ENCODE data around the gene BBX.

GRCh38 chr3:107775974-107776373 lies 253.2 kb downstream of the BBX start:
- TF ChIP-seq CTCF (conservative IDR thresholded peaks at IDR 0.05; ENCODE audit: low read depth, low read length) (no peak), EZH2 (IDR thresholded peaks at IDR 0.05; ENCODE audit: low read length, unreplicated experiment) (no peak), EZH2phosphoT487 (IDR thresholded peaks at IDR 0.05; ENCODE audit: borderline replicate concordance, low read length) (no peak)
